Astrocyte of the spinal cord (primary cell): ENCODE data around the gene NR0B1.

ENCODE experiments used
- DNase-seq: peaks from one replicate; pipeline ENCODE4 v3.0.0; 2011; ENCODE audit warnings: low read depth, low spot score
- H3K4me3 ChIP-seq: 2 replicates; pipeline ENCODE4 v1.5.1; 2011; ENCODE audit warnings: low read depth, mild to moderate bottlenecking, low read length, moderate library complexity
- in situ Hi-C: cut with HindIII; loops from 2 replicates; pipeline ENCODE4 v1.10.0; 2017; ENCODE audit warnings: low sequenced_read_pairs
- TF ChIP-seq, protein P1 (sequence below): IDR thresholded peaks from 2 replicates; pipeline ENCODE4 v1.5.1; 2012; ENCODE audit warnings: low read depth, mild to moderate bottlenecking, low read length, inconsistent platforms

Gene NR0B1

DNA sequence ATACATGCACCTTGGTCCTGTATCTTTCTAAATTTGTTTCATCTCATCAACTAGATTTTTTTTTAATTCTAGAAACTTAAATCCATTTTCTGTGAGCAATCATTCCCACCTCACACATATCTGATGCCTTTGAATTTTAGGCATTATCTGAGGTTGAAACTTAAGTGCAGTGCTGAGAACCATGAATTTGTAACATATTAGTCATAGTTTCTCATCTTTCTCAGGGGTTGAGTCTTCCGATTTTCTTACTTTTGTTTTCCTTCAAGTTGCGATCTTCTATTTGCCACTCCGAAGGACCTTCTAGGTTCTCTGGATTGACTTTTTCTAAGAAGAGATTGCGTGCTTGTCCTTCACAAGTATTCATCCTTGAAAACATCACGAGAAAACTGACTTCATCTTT lies 3.7 kb upstream of the NR0B1 start:
- TF ChIP-seq, protein P1, sequence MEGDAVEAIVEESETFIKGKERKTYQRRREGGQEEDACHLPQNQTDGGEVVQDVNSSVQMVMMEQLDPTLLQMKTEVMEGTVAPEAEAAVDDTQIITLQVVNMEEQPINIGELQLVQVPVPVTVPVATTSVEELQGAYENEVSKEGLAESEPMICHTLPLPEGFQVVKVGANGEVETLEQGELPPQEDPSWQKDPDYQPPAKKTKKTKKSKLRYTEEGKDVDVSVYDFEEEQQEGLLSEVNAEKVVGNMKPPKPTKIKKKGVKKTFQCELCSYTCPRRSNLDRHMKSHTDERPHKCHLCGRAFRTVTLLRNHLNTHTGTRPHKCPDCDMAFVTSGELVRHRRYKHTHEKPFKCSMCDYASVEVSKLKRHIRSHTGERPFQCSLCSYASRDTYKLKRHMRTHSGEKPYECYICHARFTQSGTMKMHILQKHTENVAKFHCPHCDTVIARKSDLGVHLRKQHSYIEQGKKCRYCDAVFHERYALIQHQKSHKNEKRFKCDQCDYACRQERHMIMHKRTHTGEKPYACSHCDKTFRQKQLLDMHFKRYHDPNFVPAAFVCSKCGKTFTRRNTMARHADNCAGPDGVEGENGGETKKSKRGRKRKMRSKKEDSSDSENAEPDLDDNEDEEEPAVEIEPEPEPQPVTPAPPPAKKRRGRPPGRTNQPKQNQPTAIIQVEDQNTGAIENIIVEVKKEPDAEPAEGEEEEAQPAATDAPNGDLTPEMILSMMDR, result no peak
- no peak overlapping the region for H3K4me3 ChIP-seq
- in situ Hi-C loops, result no loop called here
- no peak for DNase-seq

DNA sequence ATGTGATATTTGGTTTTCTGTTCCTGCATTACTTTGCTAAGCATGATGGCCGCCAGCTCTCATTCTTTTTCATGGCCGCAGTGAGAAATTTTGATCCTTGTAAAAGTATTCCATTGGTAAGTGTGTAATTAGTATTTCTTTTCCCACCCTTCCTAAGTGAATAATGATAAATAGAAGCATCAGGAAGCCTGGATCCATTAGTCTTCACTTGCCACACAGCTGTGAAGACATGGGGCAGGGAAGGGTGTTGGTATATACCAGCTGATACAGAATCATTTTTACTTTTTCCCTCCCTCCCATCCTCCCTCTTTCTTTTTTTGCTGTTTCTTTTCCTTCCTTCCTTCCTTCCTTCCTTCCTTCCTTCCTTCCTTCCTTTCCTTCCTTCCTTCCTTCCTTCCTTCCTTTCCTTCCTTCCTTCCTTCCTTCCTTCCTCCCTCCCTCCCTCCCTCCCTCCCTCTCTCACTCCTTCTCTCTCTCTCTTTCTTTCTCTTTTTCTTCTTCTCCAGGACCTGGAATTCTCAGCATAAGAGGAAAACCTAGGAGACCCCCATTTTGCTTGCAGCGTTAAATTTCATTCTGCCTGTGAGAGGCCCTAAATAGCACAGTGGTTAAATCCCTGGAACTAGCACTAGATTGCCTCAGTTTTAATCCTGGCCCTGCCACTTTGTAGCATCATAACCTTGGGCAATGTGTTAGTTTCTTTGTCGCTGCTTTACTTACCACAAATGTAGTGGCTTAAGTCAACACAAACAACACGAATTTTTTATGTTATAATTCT lies 1.4 kb upstream of the NR0B1 start:
- no peak for DNase-seq
- TF ChIP-seq, protein P1, result no peak
- in situ Hi-C loops, result no loop called here
- H3K4me3 ChIP-seq, result no peak overlapping the region

DNA sequence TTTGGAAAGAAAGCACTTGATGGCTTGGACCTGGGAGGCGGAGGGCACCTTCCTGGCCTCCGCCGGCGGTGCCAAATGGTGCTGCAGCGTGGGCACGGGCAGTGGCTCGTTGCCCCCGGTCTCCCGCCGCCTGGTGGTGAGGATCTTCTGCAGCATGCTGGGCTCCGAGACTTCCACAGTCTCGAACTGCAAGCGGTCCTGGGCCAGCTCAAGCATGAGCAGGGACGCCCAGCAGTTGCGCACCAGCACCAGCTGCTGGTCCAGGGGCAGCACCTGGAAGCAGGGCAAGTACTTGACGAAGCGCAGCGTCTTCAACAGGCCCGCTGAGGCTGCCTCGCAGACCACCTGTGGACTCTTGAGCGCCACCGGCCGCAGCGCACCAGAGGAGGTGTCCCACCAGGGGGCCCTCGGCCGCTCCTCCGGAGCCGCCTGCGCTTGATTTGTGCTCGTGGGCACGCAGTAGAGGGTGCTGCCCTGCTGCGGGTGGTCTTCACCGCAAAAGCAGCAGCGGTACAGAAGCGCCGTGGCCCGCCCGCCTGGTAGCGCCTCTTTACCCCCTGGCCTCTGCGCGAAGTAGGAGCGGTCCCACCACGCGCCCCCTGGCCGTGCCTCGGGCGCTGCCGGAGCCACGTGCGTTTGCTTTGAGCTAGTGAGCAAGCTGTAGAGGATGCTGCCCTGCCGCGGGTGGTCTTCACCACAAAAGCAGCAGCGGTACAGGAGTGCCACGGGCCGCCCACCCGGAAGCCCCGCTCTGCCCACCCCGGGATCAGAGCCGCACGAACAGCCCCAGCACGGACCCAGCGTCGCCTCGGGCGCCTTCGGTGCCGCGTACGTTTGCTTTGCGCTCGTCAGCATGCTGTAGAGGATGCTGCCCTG lies 689 bp downstream of the NR0B1 start:
- peak; percentile 13 for DNase-seq
- TF ChIP-seq, protein P1, result peak; percentile 34
- in situ Hi-C loops, result no loop called here
- H3K4me3 ChIP-seq, result no peak overlapping the region

DNA sequence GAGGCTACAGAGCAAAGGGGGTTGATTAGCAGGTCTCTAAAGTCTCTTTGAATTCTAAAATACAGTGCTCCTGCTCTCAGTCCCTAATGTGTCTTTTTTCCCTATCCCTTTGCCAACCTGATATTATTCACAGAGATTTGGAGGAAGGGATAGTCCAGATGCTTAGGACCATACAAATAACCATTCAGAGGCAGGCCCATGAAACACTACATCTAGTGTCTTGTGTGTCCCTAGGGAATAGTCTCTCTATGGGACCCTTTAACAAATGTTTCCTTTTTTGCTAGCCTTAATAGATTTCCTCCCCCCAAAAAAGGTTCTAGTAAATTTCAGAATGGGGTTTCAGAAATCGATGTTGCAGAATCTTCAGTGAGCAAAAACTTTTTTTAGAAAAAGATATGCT lies 1.7 kb downstream of the NR0B1 start:
- in situ Hi-C loops, result no loop called here
- TF ChIP-seq, protein P1, result no peak
- no peak overlapping the region for H3K4me3 ChIP-seq
- DNase-seq, result no peak

DNA sequence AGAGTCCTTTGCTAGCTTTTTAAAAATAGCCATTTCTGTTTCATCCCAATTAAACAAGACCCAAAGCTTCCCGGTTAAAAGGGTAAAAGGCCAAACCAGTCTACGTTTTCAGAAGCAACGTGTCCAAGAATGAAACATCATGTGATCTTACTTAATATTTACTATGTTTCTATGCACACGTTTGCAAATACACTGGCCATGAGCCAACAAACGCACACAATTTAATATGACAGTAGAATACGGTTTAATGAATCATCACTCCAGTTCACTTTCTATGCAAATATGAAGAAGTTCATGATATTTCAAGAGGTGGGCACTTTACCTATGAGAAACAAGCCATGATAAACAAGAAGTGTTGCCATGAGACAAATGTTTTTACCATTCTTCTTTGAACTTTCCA lies 4.3 kb downstream of the NR0B1 start:
- in situ Hi-C loops, result no loop called here
- no peak overlapping the region for H3K4me3 ChIP-seq
- TF ChIP-seq, protein P1, result no peak
- DNase-seq, result no peak

DNA sequence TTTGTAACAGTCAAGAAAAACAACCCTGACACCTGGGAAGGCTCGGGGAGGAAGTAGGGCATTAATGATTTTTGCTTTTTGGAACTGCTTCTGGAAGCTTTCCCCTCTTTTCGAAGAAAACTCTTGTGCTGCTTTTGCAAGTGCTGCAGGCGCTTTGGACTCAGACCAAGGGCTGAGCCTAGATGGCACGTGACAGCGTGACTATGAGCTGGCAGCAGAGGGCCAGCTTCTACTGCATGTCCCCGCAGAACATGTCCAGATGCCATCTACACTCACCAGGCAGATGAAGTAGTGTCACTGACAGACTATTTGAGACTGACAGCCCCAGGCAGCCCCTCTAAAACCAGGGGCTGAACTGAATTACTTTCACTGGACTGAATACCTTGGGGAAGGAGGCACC lies 6.2 kb downstream of the NR0B1 start:
- in situ Hi-C loops, result no loop called here
- TF ChIP-seq, protein P1, result no peak
- DNase-seq, result no peak
- H3K4me3 ChIP-seq, result no peak overlapping the region
